Smooth muscle cell (in vitro differentiated cells): ENCODE data around the gene SIRT1. TPM values are rescaled to one million over a fixed set of nuclear protein-coding genes. Genes with fewer than 3 reads are reported as not detected.

Experiments
- DNase-seq: peaks from one replicate; lab custom pipeline; 2025; ENCODE audit not compliant: unreplicated experiment; lab: John Stamatoyannopoulos, UW
- H2AFZ ChIP-seq: fragments of 200-600 bp; sonication (generic); 2 replicates; pipeline ENCODE4 v1.6.0; 2016; ENCODE audit warnings: antibody characterized with exemption, low read depth, mild to moderate bottlenecking
- H3F3A ChIP-seq: fragments of 200-600 bp; sonication (generic); 2 replicates; pipeline ENCODE4 v1.6.0; 2017; ENCODE audit warnings: antibody characterized with exemption, low read depth
- H3K27ac ChIP-seq: fragments of 200-600 bp; sonication (generic); 2 replicates; pipeline ENCODE4 v1.5.1; 2016; ENCODE audit warnings: low read depth, mild to moderate bottlenecking
- H3K27me3 ChIP-seq: fragments of 200-600 bp; sonication (generic); 2 replicates; pipeline ENCODE4 v1.6.1; 2016; ENCODE audit warnings: low read depth, mild to moderate bottlenecking
- H3K36me3 ChIP-seq: fragments of 200-600 bp; sonication (generic); 2 replicates; pipeline ENCODE4 v1.5.1; 2016; ENCODE audit warnings: low read depth
- H3K4me1 ChIP-seq: fragments of 200-600 bp; sonication (generic); 2 replicates; pipeline ENCODE4 v1.5.1; 2016; ENCODE audit warnings: low read depth
- H3K4me2 ChIP-seq: fragments of 200-600 bp; sonication (generic); 2 replicates; pipeline ENCODE4 v1.6.0; 2016; ENCODE audit warnings: mild to moderate bottlenecking
- H3K4me3 ChIP-seq: fragments of 200-600 bp; sonication (generic); 2 replicates; pipeline ENCODE4 v1.5.1; 2016; ENCODE audit warnings: mild to moderate bottlenecking
- H3K79me2 ChIP-seq: fragments of 200-600 bp; sonication (generic); 2 replicates; pipeline ENCODE4 v1.6.0; 2016; ENCODE audit warnings: low read depth, mild to moderate bottlenecking
- H3K9ac ChIP-seq: fragments of 200-600 bp; sonication (generic); 2 replicates; pipeline ENCODE4 v1.6.0; 2016; ENCODE audit warnings: low read depth
- H3K9me3 ChIP-seq: fragments of 200-600 bp; sonication (generic); replicated peaks from 2 replicates; pipeline ENCODE4 v1.5.1; 2016; ENCODE audit warnings: low read depth
- H4K20me1 ChIP-seq: fragments of 200-600 bp; sonication (generic); 2 replicates; pipeline ENCODE4 v1.6.0; 2016; ENCODE audit warnings: low read depth
- CTCF ChIP-seq: fragments of 200-600 bp; sonication (generic); IDR thresholded peaks from 2 replicates; pipeline ENCODE4 v1.5.1; 2017; ENCODE audit warnings: borderline replicate concordance, mild to moderate bottlenecking, antibody characterized with exemption; ENCODE audit not compliant: insufficient read depth, poor library complexity, severe bottlenecking
- WGBS: methylation state at CpG from one replicate; pipeline ENCODE4 v1.1.7; 2016; ENCODE audit warnings: low lambda C conversion rate; 5-methylcytosine and 5-hydroxymethylcytosine counted together
- polyA plus RNA-seq: library from polyadenylated mRNA; unstranded; fragments of >200 nt; fragmentation: Nextera tagmentation; extraction: Ambion mirVana; gene quantifications from 2 replicates; pipeline ENCODE4 v1.2.1, GENCODE V29; 2016
- total RNA-seq: library from RNA; depleted of rRNA; stranded (reverse); fragments of >200 nt; gene quantifications from 2 replicates; pipeline ENCODE4 v1.2.3, GENCODE V29; 2014

Gene SIRT1
- total and polyA plus RNA-seq, 2 experiments from 2014 or later, result 8.0 to 14.9 TPM

GRCh38 chr10:67853512-67853911 is 30.9 kb upstream of the SIRT1 start:
- H3K79me2 ChIP-seq, result no peaks in the 10 kb centered on the region

GRCh38 chr10:67858971-67859370 is 25.5 kb upstream of the SIRT1 start:
- Histone ChIP-seq H3K27me3 (no peaks in the 10 kb centered on the region), H3K4me2 (no peak overlapping the region), H4K20me1 (no peaks in the 10 kb centered on the region), H3K9me3 (no peaks in the 10 kb centered on the region), H3K79me2 (no peaks in the 10 kb centered on the region), H3K4me3 (no peak overlapping the region), H3F3A (no peaks in the 10 kb centered on the region), H3K36me3 (no peaks in the 10 kb centered on the region), H2AFZ (no peak overlapping the region), H3K27ac (no peak overlapping the region), H3K9ac (no peak overlapping the region), H3K4me1 (peaks cover 3% of the 10 kb centered on the region)
- 96% methylated on average over 2 of the region's 2 CpGs for WGBS
- TF ChIP-seq CTCF, result no peak
- DNase-seq, result no peak

More at GRCh38 chr10:67853512-67853911, 30.9 kb upstream of the SIRT1 start:
- no peaks in the 10 kb centered on the region for H3K9me3 ChIP-seq
- no peak overlapping the region for H3K4me3 ChIP-seq
- DNase-seq, result no peak
- H4K20me1 ChIP-seq, result no peaks in the 10 kb centered on the region
- H2AFZ ChIP-seq, result no peak overlapping the region
- WGBS, result 91% methylated on average over 3 of the region's 3 CpGs
- no peak overlapping the region for H3K27ac ChIP-seq
- H3K4me1 ChIP-seq, result peaks cover 5% of the 10 kb centered on the region
- TF ChIP-seq CTCF, result no peak
- no peaks in the 10 kb centered on the region for H3K36me3 ChIP-seq
- no peaks in the 10 kb centered on the region for H3K27me3 ChIP-seq
- no peaks in the 10 kb centered on the region for H3F3A ChIP-seq
- H3K9ac ChIP-seq, result no peak overlapping the region
- no peak overlapping the region for H3K4me2 ChIP-seq

GRCh38 chr10:67861750-67862432 is 22.6 kb upstream of the SIRT1 start:
- Histone ChIP-seq H2AFZ (no peak overlapping the region), H4K20me1 (no peaks in the 10 kb centered on the region), H3K36me3 (no peaks in the 10 kb centered on the region), H3K9ac (no peak overlapping the region), H3K27ac (no peak overlapping the region), H3K79me2 (no peaks in the 10 kb centered on the region), H3K4me3 (no peak overlapping the region), H3K4me1 (peaks cover 3% of the 10 kb centered on the region), H3K4me2 (no peak overlapping the region), H3K27me3 (no peaks in the 10 kb centered on the region), H3F3A (no peaks in the 10 kb centered on the region), H3K9me3 (no peaks in the 10 kb centered on the region)
- TF ChIP-seq CTCF, result no peak
- 39% methylated on average over 4 of the region's 4 CpGs for WGBS
- no peak for DNase-seq

GRCh38 chr10:67863094-67863493 is 21.4 kb upstream of the SIRT1 start:
- no peak overlapping the region for H3K4me3 ChIP-seq
- H3K27ac ChIP-seq, result no peak overlapping the region

More at GRCh38 chr10:67863094-67863493, 21.4 kb upstream of the SIRT1 start:
- Histone ChIP-seq H3K9ac (no peak overlapping the region), H3K4me2 (no peak overlapping the region), H3K27me3 (no peaks in the 10 kb centered on the region), H3K4me1 (peaks cover 3% of the 10 kb centered on the region), H3K79me2 (no peaks in the 10 kb centered on the region), H3F3A (no peaks in the 10 kb centered on the region), H4K20me1 (no peaks in the 10 kb centered on the region), H3K36me3 (no peaks in the 10 kb centered on the region), H2AFZ (no peak overlapping the region), H3K9me3 (no peaks in the 10 kb centered on the region)
- 54% methylated on average over 2 of the region's 2 CpGs for WGBS
- no peak for TF ChIP-seq CTCF
- DNase-seq, result no peak
